HG02938 (cell line): Measurements from ENCODE around the gene GOSR1.
"Not testable (repeated sequence)": the region's sequence is repeated elsewhere in the genome, so short reads cannot be mapped to it uniquely, and the experiment has no call there.

Experiments
- ATAC-seq: cut with Tn5 transposase; IDR thresholded peaks from one replicate; pipeline ENCODE4 v1.9.1; 2021; ENCODE audit warnings: mild to moderate bottlenecking, moderate library complexity; ENCODE audit not compliant: unreplicated experiment

The GOSR1 gene

GRCh38 chr17:30477083-30477773 lies at the start of gene GOSR1:
TSS of gene GOSR1 (plus strand) at chr17:30477408. CDS start at chr17:30477434, 26 bp downstream.
- ATAC-seq: peak; percentile 84

DNA sequence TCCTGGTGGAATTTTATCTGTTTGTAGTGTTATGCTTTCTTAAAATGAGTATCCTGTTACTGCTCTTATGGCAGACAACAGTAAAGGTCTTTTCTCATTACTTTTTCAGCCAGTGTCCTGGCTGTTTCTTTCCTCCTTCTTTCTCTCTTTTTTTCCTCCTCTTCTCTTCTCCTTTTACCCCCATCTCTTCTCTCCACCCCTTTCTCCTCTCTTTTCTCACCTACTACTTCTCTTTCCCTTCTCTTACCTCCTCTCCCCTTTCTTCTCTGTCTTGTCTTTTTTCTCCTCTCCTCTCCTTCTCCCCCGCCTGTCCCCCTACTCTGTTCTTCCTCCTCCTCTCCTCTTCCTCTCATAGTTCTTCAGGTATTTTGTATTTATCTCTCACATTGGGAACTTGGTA lies 49.6 kb upstream of the GOSR1 start:
- ATAC-seq: no peak

GRCh38 chr17:30429155-30429554 lies 48.1 kb upstream of the GOSR1 start:
- ATAC-seq: no peak

GRCh38 chr17:30433514-30433913 lies 43.7 kb upstream of the GOSR1 start:
- ATAC-seq: no peak

DNA sequence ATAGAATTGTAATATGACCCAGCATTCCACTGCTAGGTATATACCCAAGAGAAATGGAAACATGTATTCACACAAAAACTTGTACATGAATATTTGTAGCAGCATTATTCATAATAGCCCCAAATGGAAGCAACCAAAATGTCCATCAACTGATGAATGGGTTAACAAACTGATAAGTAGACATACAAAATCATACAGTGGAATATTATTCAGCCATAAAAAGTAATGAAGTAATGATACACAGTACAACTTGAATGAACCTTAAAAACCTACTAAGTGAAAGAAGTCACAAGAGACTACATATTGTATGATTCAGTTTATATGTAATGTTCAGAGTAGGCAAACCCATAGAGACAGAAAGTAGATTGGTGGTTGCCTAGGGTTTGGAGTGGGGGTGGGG lies 40.5 kb upstream of the GOSR1 start:
- no peak for ATAC-seq

DNA sequence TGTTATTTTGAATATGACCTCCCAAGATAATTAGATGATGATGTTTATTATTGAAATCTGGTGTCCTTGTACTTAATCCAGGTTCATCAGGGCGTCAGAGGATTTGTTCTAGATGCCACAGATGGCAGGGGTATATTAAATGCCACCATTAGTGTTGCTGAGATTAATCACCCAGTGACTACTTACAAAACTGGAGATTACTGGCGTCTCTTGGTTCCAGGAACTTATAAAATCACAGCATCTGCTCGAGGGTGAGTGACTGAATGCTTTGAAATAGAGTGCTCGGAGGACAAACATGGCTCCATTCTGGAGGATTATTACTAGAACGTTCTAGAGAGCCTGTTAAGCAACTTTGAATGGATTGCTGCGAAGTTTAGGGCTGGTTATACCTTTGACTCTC lies 33.5 kb upstream of the GOSR1 start:
- ATAC-seq: no peak

- not testable (repeated sequence) for ATAC-seq
These were observed 30.6 kb upstream of the GOSR1 start for GRCh38 chr17:30446640-30447039.

GRCh38 chr17:30449480-30449879 lies 27.7 kb upstream of the GOSR1 start:
- no peak for ATAC-seq

GRCh38 chr17:30450125-30451027 lies 26.8 kb upstream of the GOSR1 start:
- ATAC-seq: no peak

DNA sequence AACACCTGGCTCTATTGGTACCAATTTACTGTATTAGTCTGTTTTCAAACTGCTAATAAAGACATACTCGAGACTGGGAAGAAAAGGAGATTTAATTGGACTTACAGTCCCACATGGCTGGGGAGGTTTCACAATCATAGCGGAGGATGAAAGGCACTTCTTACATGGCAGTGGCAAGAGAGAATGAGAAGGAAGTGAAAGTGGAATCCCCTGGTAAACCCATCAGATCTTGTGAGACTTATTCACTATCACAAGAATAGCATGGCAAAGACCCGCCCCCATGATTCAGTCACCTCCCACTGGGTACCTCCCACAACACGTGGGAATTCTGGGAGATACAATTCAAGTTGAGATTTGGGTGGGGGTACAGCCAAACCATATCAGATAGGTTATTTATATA lies 22.6 kb upstream of the GOSR1 start:
- no peak for ATAC-seq

DNA sequence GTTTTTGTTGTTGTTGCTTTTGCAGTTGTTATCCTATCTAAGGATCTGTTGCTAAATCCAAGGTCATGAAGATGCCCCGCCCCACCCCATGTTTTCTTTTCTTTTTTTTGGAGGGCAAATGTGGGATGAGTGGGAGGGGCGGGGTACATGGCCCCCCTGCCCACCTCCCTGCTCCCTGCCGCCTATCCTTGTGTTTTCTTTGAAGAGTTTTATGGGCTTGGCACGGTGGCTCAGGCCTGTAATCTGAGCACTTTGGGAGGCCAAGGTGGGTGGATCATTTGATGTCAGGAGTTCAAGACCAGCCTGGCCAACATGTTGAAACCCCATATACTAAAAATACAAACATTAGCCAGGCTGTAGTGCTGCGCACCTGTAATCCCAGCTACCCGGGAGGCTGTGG lies 18.8 kb upstream of the GOSR1 start:
- ATAC-seq: no peak

GRCh38 chr17:30458797-30459413 lies 18.3 kb upstream of the GOSR1 start:
- not testable (repeated sequence) for ATAC-seq

GRCh38 chr17:30468465-30468864 lies 8.7 kb upstream of the GOSR1 start:
- no peak for ATAC-seq

GRCh38 chr17:30472238-30472890 lies 4.8 kb upstream of the GOSR1 start:
- no peak for ATAC-seq

- ATAC-seq: no peak
These were observed 2.0 kb upstream of the GOSR1 start for GRCh38 chr17:30475206-30475605.

DNA sequence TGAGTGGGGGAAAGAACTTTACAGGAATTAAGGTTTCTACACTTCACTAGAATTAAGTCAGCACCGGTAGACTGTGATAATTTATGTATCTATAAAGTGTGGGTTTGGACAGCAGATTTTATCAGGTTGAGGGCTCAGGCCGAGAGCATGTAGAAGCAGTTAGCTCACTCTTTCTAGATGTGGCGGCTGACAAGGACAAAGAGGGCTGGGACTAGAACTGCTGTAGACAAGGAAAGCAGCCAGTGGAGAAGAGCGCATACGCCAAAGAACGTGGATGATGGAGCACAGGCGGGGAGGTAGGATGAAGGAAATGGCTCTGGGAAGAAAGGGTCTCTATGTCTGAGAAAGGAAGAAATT lies 504 bp upstream of the GOSR1 start:
- no peak for ATAC-seq

- ATAC-seq: no peak
These were observed 537 bp downstream of the GOSR1 start for GRCh38 chr17:30477774-30478115.

GRCh38 chr17:30482555-30482954 lies 5.3 kb downstream of the GOSR1 start:
- no peak for ATAC-seq

DNA sequence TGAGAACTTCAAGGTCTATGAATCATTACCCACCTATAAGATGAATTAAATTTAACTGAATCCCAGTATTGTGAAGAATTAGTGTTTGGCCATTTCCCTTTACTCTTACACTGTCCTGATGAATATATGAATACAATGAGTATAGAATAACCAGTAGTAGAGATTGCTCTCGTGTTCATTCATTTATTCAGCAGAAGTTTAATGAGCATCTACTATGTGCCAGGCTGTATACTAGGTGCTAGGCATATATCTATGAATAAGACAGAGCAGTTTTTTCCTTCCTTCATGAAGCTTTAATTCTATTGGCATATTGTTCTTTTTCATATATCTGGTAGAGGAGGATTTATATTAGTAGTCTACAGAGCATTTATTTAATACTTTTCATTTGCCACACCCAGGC lies 6.0 kb downstream of the GOSR1 start:
- no peak for ATAC-seq

DNA sequence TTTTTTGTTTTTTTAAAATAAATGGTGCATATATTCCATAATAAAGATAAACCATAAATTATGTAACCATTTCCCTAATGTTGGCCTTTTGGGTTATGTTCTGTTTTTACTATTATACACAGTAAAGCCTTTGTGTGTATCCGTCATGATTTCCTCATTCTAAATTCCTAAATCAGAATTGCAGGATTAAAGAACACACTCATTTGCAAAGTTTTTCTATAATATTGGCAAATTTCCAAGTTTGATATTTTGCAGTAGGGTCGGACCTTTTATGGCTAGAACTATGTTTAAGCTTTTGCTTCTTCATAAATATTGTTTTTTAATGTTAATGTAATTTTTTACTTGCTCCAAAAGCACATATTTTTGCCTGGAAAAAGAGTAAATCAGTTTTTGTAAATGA lies 16.6 kb downstream of the GOSR1 start:
- no peak for ATAC-seq

DNA sequence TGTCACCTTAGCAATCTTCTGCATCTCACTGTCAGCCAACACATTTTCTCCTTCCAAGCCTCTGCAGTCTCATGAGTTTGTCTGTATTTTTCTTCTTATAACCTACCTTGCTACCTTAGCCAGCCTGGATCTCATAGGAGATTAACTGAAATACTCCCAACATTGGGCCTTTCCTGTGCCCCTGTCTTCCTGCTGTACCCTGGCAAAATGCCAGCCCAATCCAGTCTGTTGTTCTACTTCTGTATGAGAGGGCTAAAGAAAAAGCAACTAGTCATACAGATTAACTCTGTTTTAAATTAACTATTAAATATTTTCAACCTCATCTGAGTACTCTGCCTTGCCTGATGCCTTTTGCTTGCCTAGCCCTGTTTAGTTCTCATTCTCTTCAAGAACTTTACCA lies 18.4 kb downstream of the GOSR1 start:
- no peak for ATAC-seq
